Fibroblast of lung (primary cell): Measurements from ENCODE around the gene RFPL4AL1.

Experiments used
- CTCF ChIP-seq, 2 donors: IDR thresholded peaks in 1 of 2; conservative IDR thresholded peaks in 1 of 2; 1 replicate in 1 of 2; 2 replicates in 1 of 2; pipeline ENCODE4 v1.5.1; 2011 to 2012; ENCODE audit warnings: low read length in 2 of 2, control low read depth in 1 of 2, inconsistent platforms in 1 of 2, low read depth in 1 of 2, mild to moderate bottlenecking in 1 of 2
- EZH2 ChIP-seq: IDR thresholded peaks from 2 replicates; pipeline ENCODE4 v1.5.1; 2012; ENCODE audit warnings: low read length, control low read depth, mild to moderate bottlenecking; ENCODE audit errors: missing control alignments

DNA sequence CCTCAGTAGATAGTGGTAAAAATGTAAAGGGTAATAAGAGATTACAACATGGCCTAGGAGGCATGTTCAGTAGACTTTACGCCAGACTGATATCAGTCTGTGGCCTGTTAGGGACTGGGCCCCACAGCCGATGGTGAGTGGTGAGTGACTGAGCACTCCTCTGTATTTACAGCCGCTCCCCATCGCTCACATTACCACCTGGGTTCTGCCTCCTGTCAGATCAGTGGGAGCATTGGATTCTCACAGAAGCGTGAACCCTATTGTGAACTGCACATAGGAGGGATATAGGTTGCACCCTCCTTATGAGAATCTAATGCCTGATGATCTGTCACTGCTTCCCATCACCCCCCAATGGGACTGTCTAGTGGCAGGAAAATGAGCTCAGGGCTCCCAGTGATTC, 45.0 kb downstream of the RFPL4AL1 start:
- TF ChIP-seq CTCF (conservative IDR thresholded peaks at IDR 0.05 in 1 of 2, IDR thresholded peaks at IDR 0.05 in 1 of 2; ENCODE audit: low read depth in 1 of 2, low read length in 2 of 2) (no peak), EZH2 (no peak)
